Measurements from ENCODE around the gene GJB1.

GJB1 gene

DNA sequence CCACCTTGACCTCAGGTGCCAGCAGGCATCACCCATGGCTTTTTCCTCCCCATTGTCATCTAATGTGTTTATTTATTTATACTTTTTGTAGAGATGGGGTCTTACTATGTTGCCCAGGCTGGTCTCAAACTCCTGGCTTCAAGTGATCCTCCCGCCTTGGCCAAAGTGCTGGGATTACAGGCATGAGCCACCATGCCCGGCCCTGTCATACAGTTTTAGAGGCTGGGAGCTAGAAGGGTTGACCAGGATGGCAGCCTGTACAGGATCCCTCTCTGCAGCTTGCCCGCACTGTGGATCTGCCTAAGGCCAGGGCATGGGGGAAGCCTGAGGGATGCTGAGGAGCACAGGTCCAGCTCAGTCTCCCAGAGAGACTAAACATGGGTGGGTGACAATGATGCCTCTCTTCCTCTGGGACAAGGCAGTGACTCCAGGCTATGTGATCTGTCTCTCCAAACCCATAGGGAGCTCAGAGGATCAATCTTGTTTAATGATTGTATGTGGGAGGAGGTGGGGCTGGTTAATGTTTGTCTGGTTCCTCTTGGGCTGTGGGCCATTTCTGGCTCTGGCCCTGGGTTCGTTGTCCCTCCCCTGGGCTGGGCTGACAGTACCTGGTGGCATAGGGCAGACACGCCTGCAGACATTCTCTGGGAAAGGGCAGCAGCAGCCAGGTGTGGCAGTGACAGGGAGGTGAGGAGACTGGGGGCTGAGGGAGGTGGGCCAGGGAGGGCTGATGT is 8.3 kb upstream of the GJB1 start:
- no peak for DNase-seq (ENCODE audit: low read depth in 3 of 3)

DNA sequence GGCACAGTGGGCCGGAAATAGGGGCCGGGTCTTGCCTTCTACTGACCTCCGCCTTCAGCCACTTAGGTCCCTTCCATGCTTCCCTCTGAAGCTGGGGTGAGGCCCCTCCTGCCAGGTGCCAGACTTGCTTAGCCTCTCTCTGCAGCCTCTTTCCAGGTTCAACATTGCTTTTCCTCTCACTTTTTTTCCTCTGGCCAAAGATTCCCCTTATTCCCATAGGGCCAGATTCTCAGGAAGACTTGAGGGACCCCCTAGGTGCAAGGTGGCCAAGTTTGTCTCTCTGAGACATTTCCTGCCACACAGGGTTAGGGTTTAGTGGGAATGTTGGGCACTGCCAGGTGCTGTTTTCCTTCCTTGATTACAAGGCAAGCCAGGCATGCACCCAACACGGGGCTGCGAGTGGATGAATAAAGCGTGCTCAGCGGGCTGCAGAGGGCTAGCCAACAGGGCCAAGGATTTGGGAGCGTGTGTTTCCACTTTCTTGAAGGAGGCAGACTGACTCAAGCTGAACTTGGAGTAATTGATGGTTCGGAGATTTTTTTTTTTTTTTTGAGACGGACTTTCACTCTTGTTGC is 7.6 kb upstream of the GJB1 start:
- DNase-seq (ENCODE audit: low read depth in 3 of 3): no peak

DNA sequence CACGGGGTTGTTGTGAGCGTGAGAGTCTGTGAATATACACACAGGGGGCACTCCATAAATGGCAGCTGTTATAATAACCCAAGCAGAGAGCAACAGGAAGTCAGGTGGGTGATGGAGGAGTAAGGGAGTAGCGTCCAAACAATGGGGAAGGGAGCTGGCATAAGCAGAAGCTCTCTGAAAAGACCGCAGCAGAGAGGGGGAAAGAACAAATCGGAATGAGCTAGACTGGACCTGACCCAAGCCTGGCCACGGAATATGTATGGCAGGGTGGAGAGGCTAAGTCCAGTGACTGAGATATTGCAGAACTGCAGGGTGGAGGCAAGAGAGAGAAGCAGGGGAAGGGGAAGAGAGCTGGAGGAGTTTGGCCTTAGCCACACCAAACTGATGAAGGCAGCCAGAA is 6.5 kb upstream of the GJB1 start:
- no peak for DNase-seq (ENCODE audit: low read depth in 3 of 3)

- DNase-seq (ENCODE audit: low read depth in 3 of 3): no peak
Measured at GRCh38 chrX:71217298-71217697, 5.7 kb upstream of the GJB1 start.

GRCh38 chrX:71221145-71221544 is 1.9 kb upstream of the GJB1 start:
- no peak for DNase-seq (ENCODE audit: low read depth in 3 of 3)

DNA sequence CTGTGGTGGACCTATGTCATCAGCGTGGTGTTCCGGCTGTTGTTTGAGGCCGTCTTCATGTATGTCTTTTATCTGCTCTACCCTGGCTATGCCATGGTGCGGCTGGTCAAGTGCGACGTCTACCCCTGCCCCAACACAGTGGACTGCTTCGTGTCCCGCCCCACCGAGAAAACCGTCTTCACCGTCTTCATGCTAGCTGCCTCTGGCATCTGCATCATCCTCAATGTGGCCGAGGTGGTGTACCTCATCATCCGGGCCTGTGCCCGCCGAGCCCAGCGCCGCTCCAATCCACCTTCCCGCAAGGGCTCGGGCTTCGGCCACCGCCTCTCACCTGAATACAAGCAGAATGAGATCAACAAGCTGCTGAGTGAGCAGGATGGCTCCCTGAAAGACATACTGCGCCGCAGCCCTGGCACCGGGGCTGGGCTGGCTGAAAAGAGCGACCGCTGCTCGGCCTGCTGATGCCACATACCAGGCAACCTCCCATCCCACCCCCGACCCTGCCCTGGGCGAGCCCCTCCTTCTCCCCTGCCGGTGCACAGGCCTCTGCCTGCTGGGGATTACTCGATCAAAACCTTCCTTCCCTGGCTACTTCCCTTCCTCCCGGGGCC is 1.2 kb downstream of the GJB1 start:
- no peak for DNase-seq (ENCODE audit: low read depth in 3 of 3)

- DNase-seq (ENCODE audit: low read depth in 3 of 3): no peak
Measured at GRCh38 chrX:71225009-71225408, 2.0 kb downstream of the GJB1 start.

DNA sequence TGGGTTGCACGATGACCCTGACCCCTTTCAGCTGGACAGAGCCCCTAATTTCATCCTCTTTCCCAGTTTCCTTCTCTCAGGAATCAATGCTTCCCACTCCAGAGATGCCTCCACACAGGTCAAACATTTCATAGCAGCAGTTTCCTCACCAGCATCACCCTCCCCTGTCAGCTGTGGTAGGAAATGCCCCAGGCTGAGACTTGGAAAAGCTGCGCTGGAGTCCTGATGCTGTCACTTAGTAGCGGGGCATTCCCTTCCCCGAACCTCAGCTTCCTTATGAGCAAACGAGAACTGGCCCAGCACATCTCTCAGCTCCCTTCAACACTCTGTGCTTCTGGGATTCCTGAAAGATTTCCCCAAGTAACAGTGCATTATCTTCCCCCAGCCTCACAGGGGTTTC is 2.7 kb downstream of the GJB1 start:
- no peak for DNase-seq (ENCODE audit: low read depth in 3 of 3)

DNA sequence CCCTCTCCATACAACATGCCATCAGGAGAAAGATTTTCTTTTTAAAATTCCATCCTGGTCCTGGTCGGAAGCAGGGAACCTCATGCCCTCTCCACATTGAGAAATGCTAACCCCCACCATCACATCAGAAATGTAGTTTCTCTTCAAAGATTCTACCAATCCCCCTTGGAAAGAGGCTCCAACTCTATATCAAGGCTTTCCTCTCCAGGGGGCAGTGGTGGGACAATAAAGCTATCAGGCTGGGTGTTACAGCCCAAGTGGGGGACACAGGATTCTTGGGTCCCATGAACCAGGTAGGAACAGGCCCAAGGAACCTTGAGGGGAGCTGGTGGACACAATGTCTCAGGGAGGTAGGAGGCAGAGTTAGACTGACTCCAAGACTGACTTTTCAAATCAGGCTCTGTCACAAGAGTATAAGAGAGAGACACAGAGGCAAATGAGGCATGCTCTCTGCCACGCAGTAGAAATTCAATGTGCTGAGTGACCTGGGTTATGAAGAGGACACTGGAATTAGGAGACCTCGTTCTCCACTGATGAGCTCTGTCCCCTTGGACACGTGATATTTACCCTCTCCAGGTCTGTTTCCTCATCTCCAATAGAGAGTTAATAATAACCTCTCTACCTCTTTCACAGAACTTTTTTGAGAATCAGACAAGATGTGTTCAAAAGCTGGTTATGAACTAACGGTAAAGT is 4.5 kb downstream of the GJB1 start:
- DNase-seq (ENCODE audit: low read depth in 3 of 3): no peak

- DNase-seq (ENCODE audit: low read depth in 3 of 3): no peak
Measured at GRCh38 chrX:71228063-71228642, 5.1 kb downstream of the GJB1 start.

DNA sequence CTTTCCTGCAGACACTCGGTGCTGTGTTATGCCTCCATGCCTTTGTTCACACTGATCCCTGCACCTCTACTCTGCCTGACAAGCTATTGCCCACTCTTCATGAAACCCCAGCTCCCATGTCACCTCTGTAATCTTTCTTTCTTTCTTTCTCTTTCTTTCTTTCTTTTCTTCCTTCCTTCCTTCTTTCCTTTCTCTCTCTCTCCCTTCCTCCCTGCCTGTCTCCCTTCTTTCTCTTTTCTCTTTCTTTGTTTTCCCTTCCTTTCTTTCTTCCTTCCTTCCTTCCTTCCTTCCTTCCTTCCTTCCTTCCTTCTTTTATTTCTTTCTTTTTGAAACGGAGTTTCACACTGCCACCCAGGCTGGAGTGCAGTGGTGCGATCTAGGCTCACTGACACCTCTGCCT is 12.5 kb downstream of the GJB1 start:
- no peak for DNase-seq (ENCODE audit: low read depth in 3 of 3)

- no peak for DNase-seq (ENCODE audit: low read depth in 3 of 3)
Measured at GRCh38 chrX:71236836-71237235, 13.8 kb downstream of the GJB1 start.

- DNase-seq (ENCODE audit: low read depth in 3 of 3): no peak
Measured at GRCh38 chrX:71239781-71240180, 16.8 kb downstream of the GJB1 start.

GRCh38 chrX:71241301-71241700 is 18.3 kb downstream of the GJB1 start:
- no peak for DNase-seq (ENCODE audit: low read depth in 3 of 3)

DNA sequence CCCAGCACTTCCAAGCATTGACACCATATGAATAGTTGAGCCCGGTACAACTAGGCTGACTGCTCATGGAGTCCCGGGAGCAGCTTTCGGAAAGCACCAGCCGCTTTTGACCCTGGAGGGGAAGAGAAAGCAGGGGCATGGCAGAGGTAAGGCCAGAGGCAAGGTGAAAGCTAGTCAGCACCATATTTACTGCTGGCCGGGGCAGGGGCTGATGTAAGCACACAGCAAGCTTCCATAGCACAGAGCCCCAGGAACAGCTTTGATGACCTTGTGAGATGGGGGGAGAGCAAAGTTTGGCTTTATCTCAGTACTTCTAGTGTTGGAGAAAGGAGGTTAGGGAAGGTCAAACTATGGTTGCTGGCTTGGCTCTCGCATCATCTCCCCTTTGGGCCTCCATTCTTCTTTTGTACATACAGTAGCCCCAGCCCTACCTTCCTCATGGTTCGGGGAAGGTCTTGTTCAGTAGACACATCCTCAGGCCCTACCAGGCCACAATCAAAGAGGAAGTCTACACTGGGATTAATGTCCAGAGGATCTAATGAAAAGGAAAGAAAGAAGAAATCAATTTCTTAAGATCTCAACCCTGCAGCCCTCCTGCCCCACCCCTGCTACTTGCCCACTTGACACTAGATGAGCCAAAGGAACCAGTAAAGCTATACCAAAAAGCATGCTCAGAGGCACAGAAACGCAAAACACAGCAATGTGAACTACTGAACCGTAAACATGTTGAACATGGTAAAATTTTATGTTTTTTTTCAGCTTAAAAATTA is 21.5 kb downstream of the GJB1 start:
- DNase-seq (ENCODE audit: low read depth in 3 of 3): no peak

DNA sequence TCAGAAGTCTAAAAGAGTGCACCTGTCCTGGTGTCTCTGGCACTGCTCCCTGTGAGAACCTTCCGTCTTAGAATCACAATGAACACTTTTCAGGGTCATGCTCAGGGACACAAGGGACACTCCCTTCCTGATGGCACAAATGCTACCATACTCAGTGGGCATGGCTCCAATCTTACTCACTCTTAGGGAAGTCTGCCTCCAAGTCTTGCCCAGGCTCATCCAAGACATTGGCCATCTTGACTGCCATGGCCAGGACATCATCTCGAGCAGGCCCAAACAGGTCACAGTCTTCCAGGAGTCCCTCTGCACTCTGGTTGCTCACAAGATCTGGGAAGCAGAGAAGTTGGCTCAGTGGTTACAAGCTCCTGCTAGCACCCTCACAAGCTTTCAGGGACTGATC is 22.1 kb downstream of the GJB1 start:
- DNase-seq (ENCODE audit: low read depth in 3 of 3): no peak

DNA sequence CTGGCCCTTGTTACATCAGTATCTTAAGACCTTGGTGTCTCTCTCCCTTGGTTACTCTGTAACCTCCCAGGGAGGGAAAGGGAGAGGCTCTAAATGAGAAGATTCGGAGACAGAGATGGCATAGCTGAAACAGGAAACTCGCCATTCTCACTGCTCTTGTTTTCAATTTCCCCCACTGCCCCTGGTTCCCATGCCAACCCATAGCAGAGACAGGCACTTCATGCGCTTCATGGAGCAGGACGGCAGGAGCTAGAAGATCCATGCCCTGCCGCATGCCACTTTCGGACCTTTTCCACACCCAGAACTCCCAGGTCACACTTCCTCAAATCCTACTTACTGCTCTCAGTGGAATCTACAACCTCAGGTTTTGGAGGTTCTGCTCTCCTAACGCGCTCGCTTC is 27.8 kb downstream of the GJB1 start:
- no peak for DNase-seq (ENCODE audit: low read depth in 3 of 3)

DNA sequence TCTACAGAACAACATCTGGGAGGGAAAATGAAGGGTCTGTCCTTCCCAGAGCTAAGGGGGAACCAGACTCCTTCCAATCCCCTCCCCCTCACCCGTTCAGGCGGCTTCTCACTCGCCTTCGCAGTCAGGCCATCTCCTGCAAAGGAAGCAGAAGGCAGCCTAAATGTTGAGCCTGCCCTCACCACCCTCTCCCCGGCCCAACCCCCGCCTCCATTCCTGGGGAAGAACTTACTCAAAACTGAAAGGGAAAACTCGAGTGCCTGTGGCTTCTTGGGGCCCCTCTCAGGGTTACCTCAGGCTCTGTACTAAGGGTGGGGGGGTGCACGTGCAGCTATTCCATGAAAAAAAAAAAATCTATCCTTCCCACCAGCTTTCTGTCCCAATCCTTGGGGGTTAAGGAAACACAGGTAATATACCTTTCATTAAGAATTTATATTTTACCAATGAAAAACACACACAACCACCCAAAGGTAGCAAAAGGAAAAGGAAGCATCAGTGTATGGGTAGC is 28.5 kb downstream of the GJB1 start:
- no peak for DNase-seq (ENCODE audit: low read depth in 3 of 3)

DNA sequence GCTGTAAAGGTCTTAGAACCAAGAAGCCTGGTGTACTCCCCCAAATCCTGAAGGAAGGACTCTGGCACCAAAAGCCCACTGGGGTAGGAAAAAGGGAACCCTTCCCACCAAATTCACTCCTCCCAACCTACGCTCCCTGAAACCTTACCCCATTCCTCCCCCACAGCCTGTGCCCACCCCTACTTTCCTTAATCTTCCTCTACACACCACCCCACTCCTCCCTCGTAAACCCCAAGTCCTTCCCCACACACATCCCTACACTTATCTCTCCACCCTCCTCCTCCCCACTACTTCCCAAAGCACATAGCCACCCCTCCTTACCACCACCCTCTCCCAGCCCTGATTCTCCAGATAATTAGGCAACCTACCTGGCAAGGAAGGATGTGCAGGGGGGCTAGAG is 29.2 kb downstream of the GJB1 start:
- no peak for DNase-seq (ENCODE audit: low read depth in 3 of 3)

- DNase-seq (ENCODE audit: low read depth in 3 of 3): no peak
Measured at GRCh38 chrX:71253253-71254091, 30.4 kb downstream of the GJB1 start.
